NOMO-1 treated with DMSO at 0.1 percent for 48 hours (cell line): ENCODE measurements around the gene SND1.

Experiments used
- DNase-seq: peaks from one replicate; lab custom pipeline; 2025; ENCODE audit not compliant: unreplicated experiment; lab: John Stamatoyannopoulos, UW

SND1 gene

DNA sequence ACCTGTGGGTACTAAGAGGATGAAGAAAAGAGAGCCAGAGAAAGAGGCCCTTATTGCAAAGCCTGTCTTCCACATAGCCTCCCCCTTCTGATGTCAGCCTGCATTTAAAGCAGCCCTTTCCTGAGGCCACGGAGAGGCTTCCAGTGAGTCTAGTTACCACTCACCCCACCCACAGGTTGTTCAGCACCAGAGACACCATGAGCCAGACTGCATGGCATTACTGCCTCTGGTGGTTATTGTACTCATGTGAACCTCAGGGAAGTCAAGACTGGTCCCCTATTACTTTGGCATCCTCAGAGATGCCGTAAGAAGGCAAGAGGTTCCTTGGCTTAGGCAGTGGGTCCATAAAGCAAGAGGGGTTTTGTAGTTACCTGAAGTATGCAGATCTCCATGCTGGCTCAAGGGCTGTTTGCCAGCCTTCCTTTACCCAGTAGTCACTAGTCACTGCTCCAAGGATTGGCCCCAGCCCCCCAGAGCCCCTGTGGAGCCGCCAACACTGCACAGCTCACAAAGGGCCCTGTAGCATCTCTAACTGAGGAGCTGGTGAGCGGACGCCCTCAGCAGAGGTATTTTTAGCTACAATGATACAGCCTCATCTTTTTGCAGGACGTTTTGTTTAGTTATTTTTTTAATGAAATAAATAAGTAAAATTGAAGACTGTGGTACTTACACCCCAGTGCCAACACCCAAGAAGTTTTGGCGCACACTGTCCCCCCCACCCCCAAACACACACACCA is 358.6 kb downstream of the SND1 start:
- no peak for DNase-seq

DNA sequence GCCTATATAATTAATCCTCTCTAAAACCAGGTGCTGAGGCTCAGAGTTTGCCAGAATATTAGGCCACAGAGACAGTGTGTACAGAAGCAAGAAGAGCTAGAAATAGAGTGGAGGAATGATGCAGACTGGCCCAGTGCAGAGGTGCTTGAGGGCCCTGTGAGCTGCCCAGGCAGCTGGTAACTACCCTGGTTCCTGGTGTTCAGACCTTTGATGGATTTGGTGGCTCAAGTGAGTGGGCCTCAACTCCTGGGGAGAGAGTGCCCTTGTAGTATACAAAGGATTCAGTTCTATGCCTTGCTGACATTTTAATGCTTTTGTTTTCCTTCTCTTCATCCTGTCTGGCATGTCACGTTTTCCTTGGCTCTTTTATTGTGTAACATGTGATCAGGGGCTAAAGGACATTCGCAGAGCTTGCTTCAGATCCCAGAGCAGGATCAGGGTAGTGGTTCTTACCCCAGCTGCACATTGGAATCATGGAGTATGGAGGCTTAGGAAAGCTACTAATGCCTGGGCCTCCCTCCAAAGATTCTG is 359.2 kb downstream of the SND1 start:
- DNase-seq = no peak

GRCh38 chr7:128014811-128015210 is 362.8 kb downstream of the SND1 start:
- no peak for DNase-seq

GRCh38 chr7:128017460-128017859 is 365.5 kb downstream of the SND1 start:
- DNase-seq = no peak

DNA sequence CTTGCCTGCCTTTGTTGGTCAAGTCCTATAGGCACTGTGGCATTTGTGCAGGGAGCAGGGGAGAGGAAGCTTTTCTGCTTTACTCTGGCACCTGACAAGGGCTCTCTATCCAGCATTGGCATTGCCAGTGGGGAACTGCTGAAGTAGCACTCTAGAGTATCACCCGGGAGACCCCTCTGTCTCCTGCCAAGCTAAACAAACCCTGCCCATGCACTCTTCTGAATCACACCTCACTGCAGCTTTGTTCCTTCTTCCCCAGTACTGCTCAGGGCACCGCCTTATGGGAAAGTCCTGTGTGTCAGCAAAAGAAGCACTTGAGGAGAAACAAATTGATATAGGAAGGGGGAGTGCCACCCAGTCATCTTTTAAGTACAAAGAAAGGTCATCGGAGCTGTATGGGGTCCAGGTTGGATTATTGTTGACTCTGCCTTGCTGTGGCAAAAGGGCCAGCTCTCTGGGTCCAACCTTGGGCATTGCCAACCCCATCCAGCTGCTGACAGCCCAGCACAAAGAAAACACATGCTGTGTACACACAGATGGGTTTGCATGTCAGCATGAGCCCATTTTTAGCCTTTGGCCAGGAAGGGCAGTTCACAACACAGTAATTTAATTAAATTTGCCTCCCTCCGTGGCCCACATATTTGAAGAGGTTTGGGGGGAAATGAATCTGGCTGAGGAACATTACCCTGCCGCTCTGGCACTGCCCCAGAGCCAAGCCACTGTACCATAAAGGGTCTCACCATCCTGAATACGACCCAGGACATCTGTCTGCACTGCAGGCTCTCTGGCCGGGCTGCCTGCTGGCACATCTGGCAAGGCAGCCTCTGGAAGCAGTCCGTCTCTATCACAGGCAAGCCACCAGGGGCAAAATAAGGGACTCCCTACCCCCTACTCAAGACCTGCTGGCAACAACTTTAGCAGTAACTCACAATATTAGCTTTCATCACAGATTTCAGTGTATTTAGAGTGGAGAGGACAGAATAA is 366.2 kb downstream of the SND1 start:
- no peak for DNase-seq

- no peak for DNase-seq
These were observed 367.3 kb downstream of the SND1 start for GRCh38 chr7:128019288-128019687.

GRCh38 chr7:128020159-128020558 is 368.2 kb downstream of the SND1 start:
- DNase-seq = no peak

GRCh38 chr7:128021366-128021765 is 369.4 kb downstream of the SND1 start:
- no peak for DNase-seq

- DNase-seq = no peak
These were observed 370.9 kb downstream of the SND1 start for GRCh38 chr7:128022631-128023532.

GRCh38 chr7:128024151-128024550 is 372.2 kb downstream of the SND1 start:
- no peak for DNase-seq

- no peak for DNase-seq
These were observed 373.4 kb downstream of the SND1 start for GRCh38 chr7:128025380-128025779.

DNA sequence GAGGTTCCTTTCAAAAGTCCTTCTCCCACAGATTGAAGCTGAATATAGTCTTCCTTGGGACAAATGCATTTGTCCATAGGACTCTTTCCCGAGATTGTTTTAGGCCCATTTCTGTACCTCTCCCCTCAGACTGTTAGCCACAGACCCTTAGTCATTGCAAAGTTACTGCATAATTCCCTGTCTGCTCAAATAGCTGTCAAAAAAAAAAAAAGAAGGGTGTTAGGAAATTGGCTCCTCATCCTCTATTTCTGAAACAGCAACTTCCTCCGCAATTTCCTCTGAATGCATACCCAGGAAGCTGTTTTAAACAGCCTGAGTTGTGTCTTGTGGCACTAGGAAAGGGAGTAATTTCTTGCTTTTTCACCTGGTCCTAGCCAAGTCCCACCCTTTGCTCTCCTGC is 373.8 kb downstream of the SND1 start:
- DNase-seq = no peak

- DNase-seq = no peak
These were observed 374.6 kb downstream of the SND1 start for GRCh38 chr7:128026551-128026950.

DNA sequence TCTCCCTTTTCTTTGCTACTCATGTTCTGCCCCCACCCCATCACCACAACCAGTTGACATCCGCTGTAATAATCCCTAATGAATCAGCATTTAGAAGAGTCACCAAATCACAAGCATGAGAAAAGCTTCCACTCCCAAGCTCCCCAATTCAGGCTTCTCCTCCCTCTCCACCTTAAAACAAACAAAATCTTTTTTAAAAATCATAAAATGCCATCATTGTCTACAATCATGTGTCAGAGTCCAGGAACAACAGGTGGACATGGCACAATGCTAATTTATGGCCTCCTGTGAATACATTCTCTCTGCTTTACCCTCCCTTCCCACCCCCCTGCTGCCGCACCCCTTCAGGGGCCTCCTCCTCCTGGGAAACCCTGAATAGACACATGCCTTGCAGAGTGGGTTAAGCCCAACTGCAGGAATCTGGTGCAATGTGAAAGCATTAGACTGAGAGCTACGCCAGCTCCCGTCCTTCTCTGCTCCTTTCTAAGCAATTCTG is 375.5 kb downstream of the SND1 start:
- DNase-seq = no peak

DNA sequence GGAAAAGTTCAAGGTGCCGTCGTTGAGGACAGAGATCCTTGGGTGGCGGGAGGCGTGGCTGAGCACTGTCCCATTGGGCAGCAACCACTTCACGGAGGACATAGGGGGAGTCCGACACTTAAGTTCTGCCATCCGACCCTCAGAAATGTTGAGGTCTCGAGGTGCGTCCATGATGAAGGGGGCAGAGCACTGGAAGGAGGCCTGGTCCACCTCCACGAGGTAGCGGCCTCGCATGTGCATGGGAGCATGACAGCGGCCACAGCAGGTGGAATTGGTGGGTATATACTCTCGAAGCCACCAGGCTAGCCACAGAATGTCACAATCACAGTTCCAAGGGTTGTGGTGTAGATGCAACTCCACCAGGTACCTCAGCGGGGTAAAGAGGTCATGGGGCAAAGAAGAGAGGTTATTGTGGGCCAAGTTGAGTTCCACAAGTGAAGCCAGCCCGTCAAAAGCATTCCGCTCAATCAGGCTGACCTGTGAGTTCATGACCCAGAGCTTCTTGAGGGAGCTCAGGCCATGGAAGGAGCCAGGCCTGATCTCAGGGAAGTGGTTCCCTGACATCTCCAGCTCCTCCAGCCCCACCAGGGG is 377.5 kb downstream of the SND1 start:
- no peak for DNase-seq

- DNase-seq = no peak
These were observed 378.3 kb downstream of the SND1 start for GRCh38 chr7:128030263-128030653.

DNA sequence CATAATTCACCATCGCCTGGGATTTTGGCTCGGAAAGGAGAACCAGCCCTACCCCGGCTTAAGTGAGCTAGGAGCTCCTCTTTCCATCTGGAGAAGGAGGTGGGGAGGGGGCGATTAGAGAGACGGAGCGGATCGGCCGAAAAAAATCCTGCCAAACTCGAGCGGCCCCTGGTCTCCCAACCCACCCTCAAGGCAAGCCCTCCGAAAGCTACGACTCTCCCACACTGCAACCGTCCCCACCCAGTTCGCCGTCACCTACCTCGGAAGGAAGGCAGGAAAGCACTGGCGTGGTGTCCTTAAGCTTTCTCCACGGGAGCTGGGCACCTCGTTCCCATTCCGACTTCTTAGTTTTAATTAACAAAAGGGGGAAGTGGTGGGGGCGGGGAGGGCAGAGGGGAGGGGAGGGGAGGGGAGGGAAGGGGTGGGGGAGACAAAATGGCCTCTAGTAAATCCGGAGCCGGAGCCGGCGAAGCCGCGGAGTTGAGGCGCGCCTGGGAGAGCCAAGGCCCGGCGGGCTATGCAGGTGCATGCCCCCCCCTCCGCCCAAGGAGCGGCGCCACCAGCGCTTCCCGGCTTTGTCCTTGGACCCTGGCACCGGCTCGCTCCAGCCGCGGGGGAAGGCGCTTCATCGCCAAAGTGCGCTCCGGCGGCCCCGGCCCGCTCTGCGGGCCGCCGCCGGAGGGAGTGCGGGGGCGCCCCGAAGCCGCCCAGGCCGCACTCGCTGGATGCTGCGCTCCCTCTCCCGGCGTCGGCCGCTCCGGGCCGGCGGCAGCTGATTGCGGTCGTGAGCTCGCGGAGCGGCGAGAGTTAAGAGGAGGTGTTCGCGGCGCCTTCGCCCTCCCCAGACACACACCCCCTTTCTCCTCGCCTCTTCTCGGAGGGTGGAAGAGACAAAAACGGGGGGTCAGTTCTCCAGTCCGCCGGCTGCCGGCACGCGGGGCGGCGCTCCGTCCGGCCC is 378.9 kb downstream of the SND1 start, which contains the start of gene LRRC4:
Gene LRRC4, minus strand, starts transcription at position 784 of the 958 bp plus-strand sequence. CDS start 797 bp downstream, outside the sequence.
- DNase-seq = no peak

GRCh38 chr7:128031901-128032604 is 380.1 kb downstream of the SND1 start:
- no peak for DNase-seq
